ENCODE results near the gene PCSK4.

The PCSK4 gene

GRCh38 chr19:1452802-1453524 is 37.2 kb downstream of the PCSK4 start:
- TF ChIP-seq CTCF (IDR thresholded peaks at IDR 0.05; ENCODE audit: borderline replicate concordance, insufficient read depth, low read depth, low read length): no peak
- no peak overlapping the region for H3K4me3 ChIP-seq (ENCODE audit: low read depth, low read length)

- H3K4me3 ChIP-seq (ENCODE audit: low read depth, low read length): no peak overlapping the region
Observed at GRCh38 chr19:1451916-1452801, 38.0 kb downstream of the PCSK4 start.

GRCh38 chr19:1450735-1451731 is 39.1 kb downstream of the PCSK4 start:
- no peak for TF ChIP-seq CTCF (IDR thresholded peaks at IDR 0.05; ENCODE audit: borderline replicate concordance, insufficient read depth, low read depth, low read length)
- no peak overlapping the region for H3K4me3 ChIP-seq (ENCODE audit: low read depth, low read length)

More at GRCh38 chr19:1451916-1452801, 38.0 kb downstream of the PCSK4 start:
- no peak for TF ChIP-seq CTCF (IDR thresholded peaks at IDR 0.05; ENCODE audit: borderline replicate concordance, insufficient read depth, low read depth, low read length)

- no peak within 1 kb of the TSS for H3K4me3 ChIP-seq (ENCODE audit: low read depth, low read length)
- TF ChIP-seq CTCF (IDR thresholded peaks at IDR 0.05; ENCODE audit: borderline replicate concordance, insufficient read depth, low read depth, low read length): no peak
Observed at GRCh38 chr19:1449467-1450442, 40.4 kb downstream of the PCSK4 start, which contains the start of gene APC2. Gene APC2, plus strand, starts transcription at chr19:1450121. Its CDS starts 2,881 bp downstream, at chr19:1453002.

- TF ChIP-seq CTCF (IDR thresholded peaks at IDR 0.05; ENCODE audit: borderline replicate concordance, insufficient read depth, low read depth, low read length): no peak
- H3K4me3 ChIP-seq (ENCODE audit: low read depth, low read length): no peak overlapping the region
Observed at GRCh38 chr19:1447944-1448343, 42.2 kb downstream of the PCSK4 start.

All from GM12875 (cell line).